ENCODE measurements around the gene CALHM3.
"Not testable (repeated sequence)": the region's sequence is repeated elsewhere in the genome, so short reads cannot be mapped to it uniquely, and the experiment has no call there.

Gene CALHM3

GRCh38 chr10:103479135-103479534, at the start of gene CALHM3:
Gene CALHM3 (minus strand): TSS chr10:103479240. CDS start chr10:103479032, 208 bp downstream.
- DNase-seq (ENCODE audit: low read depth), result no peak

DNA sequence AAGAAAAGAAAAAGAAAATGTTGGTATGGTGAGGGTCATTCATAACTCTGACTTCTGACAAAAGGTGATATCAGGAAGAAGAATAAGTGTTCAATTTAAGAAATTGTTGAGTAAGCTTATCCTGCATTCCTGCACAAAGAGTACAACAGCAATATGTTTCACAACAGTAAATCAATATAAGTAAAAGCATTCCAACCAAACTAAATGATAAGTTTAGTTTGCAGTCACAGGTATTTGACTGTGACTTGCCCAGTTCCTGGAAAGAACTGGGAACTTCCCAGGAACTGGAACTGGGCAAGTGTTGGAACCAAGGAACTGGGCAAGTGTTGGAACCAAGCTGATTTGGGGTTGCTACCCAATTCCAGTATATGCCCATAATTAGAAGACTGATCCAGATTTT, 49.5 kb upstream of the CALHM3 start:
- DNase-seq (ENCODE audit: low read depth), result no peak

- DNase-seq (ENCODE audit: low read depth), result peak; percentile 12
Measured at GRCh38 chr10:103527476-103527875, 48.4 kb upstream of the CALHM3 start.

GRCh38 chr10:103525901-103526300, 46.9 kb upstream of the CALHM3 start:
- no peak for DNase-seq (ENCODE audit: low read depth)

DNA sequence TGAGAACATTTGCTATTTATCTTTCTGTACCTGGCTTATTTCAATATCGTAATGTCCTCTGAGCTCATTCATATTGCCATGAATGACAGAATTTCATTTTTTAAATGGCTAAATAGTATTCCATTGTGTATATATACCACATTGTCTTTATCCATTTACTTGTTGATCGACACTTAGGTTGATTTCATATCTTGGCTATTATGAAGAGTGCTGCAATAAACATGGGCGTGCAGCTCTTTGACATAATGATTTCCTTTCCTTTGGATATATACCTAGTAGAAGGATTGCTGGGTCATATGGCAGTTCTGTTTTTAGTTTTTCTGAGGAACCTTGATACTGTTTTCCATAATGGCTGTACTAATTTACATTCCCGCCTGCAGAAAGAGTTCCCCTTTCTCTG, 44.6 kb upstream of the CALHM3 start:
- no peak for DNase-seq (ENCODE audit: low read depth)

DNA sequence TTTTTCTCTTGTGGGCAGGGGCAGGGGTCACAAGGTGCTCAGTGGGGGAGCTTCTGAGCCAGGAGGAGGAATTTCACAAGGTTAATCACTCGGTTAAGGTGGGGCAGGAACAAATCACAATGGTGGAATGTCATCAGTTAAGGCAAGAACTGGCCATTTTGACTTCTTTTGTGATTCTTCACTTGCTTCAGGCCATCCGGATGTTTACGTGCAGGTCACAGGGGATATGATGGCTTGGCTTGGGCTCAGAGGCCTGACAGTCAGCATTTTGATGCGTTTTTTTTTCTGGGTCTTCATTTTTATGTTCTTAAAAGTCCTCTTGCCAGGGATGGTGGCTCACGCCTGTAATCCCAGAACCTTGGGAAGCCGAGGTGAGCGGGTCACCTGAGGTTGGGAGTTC, 43.0 kb upstream of the CALHM3 start:
- not testable (repeated sequence) for DNase-seq (ENCODE audit: low read depth)

DNA sequence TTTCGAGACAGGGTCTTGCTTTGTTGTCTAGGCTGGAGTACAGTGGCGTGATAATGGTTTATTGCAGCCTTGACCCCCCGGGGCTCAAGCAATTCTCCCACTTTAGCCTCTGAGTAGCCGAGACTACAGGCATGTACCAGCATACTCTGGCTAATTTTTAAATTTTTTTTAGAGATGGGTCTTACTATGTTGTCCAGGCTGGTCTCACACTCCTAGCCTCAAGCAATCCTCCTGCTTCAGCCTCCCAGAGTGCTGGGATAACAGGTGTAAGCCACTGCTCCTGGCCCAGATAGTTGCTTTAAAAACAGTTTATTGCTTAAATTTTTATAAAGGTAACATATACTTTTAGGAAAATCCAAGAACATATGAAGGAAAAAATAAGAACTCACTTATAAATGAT, 40.8 kb upstream of the CALHM3 start:
- DNase-seq (ENCODE audit: low read depth), result no peak

DNA sequence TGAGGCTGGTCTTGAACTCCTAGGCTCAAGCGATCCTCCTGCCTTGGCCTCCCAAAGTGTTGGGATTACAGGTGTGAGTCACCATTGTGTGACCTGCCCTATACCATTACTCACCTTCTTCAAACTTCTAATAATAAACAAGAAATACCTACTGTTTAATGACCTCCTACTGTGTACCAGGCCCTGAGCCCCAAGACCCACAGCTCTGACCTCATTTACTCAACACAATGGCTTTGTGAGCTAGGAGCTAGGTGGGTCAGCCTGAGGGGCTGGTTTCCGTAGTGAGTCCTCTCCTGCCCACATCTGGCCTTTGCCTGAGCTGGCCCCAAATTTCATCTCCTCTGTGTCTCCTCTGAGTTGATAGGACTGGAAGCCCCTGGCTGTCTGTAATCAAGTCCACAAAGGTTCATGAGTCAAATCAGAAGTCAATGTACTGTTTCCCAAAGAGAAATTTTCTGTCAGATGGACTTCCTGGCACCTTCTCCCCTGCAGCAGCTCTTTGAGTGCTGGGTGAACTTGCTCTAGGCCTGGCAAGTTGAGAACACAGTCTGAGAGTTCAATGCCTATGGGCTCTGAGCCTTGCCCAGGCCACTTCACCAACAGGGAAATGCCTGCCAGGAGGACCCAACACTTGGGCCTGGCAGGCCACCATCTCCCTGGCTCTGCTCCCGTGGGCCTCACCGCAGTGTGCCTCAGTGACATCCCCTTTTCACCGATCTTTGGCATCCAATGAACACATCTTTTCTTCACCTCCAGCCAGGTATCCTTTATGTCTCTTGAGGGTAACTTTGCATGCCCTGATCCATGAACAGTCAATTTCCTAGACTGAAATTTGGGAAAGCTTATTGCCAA, 38.4 kb upstream of the CALHM3 start:
- no peak for DNase-seq (ENCODE audit: low read depth)

DNA sequence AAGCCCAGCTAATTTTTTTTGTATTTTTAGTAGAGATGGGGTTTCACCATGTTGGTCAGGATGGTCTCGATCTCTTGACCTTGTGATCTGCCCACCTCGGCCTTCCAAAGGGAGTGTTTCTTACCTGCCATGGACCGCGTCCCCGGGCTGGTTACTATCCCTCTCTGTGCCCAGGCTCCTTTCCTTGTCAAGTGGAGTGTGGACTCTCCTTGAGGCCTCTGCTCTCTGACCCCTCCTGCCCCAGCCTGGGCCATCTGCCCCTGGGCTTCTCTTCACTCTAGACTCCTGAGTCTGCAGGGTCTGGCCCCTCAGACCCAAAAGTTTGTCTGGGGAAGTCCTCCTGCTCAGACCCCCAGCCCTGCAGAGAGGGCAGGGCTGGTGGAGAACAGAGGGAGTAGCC, 35.2 kb upstream of the CALHM3 start:
- DNase-seq (ENCODE audit: low read depth), result no peak

DNA sequence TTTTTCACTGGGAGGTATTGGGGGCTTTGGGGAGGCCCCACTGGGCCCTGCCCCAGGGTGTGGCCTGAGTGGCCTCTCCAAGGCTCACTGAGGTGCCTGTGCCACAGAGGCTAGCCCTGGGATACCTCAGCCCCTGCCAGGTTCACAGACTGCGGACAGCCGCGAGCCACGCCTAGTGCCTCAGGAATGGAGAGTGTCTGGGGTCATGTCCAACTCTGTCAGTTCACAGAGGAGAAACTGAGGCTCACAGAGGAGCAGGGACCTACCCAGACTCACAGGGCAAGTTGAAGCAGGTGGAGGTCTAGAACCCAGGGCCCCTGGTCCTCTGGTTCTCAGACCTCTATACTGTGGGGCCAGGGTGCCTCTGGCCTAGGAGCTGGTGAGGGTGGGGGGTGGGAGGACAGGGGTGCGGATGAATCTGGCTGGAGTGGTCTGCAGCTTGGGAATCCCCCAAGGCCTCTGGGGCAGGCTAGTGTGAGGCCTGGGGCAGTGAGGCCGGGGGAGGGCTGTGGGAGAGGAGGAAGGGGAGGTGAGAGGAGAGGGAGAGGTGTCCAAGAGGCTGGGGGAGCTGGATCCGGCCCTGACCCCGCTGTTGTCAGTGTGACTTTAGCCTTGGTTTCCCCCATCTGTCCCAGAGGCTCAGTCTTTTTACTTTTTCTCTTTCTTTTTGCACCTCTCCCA, 34.5 kb upstream of the CALHM3 start:
- no peak for DNase-seq (ENCODE audit: low read depth)

DNA sequence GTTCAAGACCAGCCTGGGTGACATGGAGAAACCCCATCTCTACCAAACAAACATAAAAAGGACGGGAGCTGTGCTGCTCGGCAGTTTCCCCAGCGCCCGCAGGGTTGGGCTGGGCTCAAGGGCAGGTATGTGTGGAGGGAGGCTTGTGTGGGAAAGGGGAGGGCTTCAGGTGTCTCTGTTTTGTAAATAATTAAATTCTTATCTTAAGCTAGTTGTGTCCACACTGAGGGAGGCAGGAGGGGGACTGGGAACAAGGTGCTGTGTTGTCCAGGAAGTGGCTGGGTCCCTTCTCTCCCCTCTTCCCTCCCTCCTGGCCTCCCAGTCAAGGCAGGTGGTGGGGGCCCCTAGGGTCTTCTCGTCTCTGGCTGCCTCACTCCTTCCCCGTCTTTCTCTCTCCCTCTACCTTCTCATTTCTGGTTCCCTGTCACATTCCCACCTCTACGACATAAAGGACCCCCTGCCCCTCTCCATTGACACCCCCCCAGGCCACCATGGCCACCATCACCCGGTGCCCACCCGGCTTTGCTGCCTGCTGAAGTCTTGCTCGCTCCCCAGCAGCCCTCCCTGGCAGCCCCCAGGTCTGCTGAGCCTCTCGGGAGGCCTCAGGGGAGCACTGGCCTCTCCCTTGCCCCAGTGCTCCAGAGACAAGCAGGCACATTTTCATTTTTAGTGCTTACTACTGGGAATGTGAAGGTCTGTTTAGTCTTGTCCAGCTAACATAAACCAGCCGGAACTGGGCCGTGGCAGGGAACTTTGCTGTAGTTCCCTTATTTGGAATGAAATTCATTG, 33.7 kb upstream of the CALHM3 start:
- DNase-seq (ENCODE audit: low read depth), result no peak

DNA sequence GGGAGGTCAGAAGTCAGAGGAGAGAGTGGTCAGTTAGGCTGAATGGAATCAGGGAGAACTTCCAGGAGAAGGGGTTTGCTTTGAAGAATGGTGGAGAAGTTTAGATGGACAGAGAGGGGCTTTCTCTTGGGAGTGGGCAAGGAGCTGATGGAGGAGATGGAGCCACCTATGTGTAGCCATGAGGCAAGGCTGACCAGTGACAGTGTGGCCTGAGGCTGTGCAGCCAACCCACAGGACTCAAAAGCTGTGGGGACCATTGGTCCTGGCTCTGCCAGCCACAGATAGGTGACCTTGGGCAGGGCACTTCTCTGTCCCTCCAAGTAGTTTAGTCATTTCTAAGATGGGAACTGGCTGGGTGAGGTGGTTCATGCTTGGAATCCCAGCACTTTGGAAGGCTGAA, 33.1 kb upstream of the CALHM3 start:
- DNase-seq (ENCODE audit: low read depth), result no peak

GRCh38 chr10:103510791-103511752, 32.0 kb upstream of the CALHM3 start:
- no peak for DNase-seq (ENCODE audit: low read depth)

DNA sequence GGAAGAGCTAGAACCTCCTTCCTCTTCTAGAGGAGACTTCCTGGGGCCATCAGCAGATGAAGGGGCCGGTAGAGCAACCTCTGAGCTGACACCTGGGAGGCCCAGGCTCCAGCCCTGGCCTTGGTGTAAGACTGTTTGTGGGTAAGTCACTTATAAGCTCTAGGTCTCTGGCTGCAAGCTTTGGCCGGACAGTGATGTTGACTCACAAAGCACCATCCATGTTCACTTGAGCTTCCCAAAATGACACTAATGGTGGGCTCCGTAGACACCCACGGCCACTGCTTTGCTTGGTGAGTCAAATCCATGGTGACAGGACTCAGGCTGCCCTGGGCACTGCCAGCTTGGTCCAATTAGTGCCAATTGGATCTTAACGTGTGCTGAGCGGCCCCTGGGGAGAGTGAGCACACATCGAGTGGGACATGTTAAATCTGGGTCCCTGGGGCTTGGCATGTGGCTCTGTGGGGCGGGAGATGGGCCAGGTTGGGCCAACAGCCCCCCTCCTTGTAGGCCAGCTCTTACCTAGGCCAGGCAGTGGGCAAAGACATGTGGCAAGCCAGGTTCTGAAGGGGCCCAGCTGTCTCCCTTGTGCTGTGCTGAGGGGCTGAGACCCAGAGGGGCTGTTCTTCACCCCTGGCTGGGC, 31.1 kb upstream of the CALHM3 start:
- DNase-seq (ENCODE audit: low read depth), result no peak

DNA sequence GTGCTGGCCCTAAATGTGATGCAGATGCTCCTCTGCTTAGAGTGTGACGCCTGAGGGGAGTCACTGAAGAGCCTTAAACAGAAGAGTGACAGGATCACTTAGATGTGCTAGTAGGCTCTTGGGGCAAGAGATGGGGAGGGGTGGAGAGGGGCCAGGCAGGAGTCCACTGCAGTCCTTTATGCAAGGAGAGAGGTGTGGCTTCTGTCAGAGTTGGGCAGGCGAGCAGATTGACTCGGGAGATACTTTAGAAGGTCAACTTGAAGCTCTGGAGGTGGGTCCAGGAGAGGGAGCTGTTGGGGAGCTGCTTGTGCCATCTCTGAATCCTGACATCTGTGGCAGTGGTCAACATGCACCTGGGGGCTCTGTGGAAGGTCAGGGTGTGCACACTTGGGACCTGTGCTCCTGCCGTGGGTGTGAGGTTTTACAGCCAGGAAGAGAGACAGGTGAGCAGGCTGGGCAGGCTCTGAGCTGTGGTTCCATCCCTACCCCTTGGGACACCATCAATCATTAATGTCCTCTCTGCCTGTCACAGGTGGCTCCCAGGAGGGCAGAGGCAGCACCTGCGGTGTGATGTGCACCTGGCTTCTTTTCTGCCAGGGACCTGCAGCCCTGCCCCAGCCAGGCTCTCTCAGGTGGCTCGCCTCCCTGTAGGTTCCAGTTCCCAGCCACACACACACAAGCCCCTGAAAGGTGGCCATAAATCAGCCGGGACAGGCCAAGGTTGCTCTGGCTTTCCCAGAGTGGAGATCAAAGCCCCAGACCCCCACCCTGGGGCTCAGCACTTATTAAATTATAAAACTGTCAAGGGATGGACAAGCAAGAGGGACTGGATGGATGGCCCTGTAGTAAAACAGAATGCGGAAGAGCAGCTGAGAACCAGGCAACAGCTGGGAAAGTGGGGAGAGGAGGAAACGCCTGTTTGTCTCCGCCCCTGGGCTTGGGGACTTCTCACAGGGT, 28.5 kb upstream of the CALHM3 start:
- no peak for DNase-seq (ENCODE audit: low read depth)

DNA sequence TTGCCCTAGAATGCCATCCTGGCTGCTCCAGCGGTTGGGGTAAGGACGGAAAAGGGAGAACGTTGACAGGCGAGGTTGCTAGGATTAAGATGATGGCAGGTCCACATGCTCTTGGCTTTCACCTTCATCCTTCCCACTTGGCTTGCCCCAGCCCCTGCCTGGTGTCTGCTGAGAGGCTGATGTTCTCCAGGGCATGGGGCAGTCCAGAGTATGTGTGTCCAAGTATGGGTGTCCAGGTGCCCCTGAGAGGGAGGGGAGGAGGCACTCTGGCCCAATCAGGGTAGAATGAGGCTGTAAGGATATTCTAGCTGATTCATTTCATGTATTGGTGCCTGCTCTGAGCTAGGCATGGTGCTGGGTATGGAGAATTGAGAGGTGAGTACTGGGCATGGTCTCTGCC, 27.0 kb upstream of the CALHM3 start:
- no peak for DNase-seq (ENCODE audit: low read depth)

DNA sequence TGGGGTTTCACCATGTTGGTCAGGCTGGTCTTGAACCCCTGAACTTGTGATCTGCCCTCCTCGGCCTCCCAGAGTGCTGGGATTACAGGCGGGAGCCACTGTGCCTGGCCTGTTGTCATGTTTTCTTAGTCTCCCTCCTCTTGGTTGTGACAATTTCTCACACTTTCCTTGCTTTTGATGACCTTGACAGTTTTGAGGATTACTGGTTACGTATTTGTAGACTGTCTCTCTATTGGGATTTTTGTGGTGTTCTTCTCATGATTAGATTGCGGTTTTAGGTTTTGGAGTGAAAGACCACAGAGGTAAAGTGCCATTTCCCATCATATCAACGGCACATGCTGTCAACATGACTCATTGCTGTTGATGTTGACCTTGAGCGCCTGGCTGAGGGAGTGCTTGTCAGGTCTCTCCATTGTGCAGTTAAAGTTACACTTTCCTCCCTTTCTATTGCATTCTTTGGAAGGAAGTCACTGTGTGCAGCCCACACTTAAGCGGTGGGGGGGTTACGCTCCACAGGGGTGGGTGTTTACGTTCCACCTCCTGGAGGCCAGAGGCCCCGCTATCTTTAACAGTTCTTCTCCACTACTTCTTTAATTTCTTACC, 25.2 kb upstream of the CALHM3 start:
- DNase-seq (ENCODE audit: low read depth), result no peak

- not testable (repeated sequence) for DNase-seq (ENCODE audit: low read depth)
Measured at GRCh38 chr10:103503777-103504176, 24.7 kb upstream of the CALHM3 start.

DNA sequence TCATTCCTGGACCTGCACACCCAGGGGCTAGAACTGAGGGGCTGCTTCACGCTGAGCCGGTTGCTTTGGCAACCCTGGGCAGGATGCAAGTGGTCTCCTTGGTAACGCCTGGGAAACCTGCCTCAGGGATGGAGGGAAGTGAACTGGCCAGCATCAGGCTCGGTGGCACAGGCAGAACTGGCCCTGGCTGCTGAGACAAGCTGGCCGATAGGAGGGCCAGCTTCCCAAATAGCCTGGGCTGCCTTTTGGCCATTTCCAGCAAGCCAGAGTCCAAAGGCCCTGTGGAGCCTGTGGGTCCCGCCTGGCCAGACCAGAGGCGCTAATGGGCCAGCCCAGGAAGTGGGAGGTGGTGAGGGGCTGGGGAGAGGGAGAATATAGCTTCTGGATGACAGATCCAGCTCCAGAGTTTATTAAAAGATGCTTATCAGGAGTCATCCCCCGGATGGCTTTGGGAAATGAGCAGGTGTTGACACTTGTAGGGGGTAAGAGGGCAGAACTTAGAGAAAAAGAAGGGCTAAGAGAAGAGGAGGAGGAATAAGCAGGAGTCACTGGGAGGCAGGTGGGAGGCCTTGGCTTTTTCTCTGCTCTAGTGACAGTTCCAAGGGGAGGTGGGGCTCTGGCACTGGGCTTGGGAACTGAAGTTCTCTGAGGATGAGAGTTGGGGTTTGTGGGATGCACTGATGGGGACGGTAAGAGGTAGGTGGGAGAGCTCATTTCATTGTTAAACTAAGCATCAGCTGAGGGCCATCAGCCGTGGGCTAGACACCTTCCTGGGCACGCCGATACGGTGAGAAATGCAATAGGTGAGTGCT, 24.0 kb upstream of the CALHM3 start:
- no peak for DNase-seq (ENCODE audit: low read depth)
